ENCODE results near the gene CYP21A2.
"Not testable (repeated sequence)": the region's sequence is repeated elsewhere in the genome, so short reads cannot be mapped to it uniquely, and the experiment has no call there.

Gene CYP21A2

DNA sequence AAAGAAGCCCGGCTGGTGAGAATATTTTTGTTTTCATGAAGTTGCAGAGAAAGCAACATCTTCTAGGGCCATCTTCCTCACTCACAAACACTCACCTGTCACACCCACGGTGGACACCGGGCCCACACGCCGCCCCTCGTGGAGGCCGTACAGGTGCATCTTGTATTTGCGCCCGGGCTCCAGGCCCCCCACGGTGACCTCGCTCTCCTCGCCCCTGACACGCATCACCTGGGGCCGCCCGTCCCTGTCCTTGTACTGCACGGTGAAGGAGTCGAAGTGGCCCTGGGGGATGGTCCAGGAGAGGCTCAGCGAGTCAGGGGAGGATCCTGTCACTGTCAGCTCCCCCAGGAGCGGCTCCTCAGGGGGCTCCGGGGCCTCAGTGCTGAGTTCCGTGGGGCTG lies 17.5 kb downstream of the CYP21A2 start:
- not testable (repeated sequence) for DNase-seq

DNA sequence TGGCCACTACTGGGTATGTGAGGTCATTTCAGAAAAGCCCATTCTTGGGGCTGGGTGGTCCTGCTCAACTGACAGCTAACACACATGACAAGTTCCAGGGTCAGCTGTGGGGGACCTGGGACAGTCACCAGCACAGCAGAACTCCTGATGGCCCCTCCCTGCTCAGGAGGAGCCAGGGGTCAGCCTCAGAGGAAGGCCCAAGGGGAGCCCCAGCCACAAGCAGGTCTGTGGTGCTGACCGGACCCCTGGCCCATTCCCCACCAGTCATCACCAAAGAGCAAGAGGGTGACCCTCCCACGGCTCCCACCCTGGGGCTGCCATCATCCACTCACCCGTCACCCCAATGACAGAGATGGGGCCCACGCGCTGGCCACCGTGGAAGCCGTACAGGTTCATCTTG lies 18.0 kb downstream of the CYP21A2 start:
- DNase-seq = no peak

DNA sequence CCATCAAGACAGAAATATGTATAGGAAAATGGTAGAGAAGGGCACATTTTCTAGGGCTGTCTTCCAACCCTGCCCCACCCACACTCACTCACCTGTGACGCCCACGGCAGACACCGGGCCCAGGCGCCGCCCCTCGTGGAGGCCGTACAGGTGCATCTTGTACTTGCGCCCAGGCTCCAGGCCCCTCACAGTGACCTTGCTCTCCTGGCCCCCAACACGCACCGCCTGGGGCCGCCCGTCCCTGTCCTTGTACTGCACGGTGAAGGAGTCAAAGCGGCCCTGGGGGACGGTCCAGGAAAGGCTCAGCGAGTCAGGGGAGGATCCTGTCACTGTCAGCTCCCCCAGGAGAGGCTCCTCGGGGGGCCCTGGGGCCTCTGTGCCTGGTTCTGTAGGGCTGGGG lies 19.8 kb downstream of the CYP21A2 start:
- DNase-seq = no peak

DNA sequence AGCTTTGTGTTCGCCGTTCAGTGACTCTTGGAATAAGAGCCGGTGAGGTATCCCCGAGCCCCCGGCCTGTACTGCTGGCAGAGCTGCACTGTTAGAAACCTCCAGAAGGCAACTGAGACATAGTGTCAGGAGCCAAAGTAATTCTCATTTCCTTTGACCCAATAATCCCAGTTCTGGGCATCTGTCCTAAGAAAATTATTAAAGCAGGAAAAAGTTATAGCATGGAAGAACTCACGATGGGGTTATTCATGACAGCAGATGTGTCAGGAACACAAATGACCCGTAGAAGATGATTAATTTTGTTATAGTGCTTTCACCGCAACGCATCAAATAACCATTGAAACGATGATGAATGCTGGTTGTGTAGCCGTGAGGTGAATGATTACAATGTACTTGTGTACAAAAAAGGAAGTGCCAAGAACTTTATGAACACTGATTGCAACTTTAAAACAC lies 20.3 kb downstream of the CYP21A2 start:
- DNase-seq = no peak

DNA sequence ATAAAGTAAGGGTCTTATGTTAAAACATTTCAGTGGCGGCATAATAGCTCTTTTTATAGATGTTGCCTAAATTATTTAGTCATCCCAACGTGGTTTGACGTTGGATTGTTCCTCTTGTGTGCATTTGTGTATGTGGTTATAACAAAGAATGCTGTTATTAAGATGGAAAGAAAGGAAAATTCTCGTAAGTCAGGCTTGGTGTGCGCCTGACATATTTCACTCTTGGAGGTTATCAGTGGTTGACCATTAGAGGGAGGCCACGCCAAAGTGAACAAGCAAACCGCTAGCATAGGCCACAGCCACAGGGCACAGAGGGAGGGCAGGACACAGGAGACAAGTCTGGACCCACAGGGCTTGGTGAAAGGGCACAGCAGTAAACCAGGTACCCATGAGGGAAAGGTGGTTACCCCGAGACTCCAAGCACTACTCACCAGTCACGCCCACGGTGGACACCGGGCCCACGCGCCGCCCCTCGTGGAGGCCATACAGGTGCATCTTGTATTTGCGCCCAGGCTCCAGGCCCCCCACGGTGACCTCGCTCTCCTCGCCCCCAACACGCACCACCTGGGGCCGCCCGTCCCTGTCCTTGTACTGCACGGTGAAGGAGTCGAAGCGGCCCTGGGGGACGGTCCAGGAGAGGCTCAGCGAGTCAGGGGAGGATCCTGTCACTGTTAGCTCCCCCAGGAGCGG lies 22.9 kb downstream of the CYP21A2 start:
- DNase-seq = no peak

DNA sequence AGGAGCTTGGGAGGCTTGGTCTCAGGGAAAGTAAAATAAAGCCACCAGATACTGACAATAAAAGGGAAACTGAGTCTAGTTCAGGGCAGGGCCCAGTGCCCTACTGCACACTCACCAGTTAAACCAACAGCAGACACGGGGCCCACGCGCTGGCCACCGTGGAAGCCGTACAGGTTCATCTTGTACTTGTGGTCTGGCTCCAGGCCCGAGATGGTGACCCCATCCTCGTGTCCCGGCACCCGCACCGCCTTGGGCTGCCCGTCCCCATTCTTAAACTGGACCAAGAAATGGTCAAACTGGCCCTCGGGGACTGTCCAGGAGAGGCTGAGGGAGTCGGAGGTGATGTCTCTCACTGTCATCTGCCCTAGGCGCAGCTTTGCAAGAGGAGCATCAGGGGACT lies 26.5 kb downstream of the CYP21A2 start:
- no peak for DNase-seq

DNA sequence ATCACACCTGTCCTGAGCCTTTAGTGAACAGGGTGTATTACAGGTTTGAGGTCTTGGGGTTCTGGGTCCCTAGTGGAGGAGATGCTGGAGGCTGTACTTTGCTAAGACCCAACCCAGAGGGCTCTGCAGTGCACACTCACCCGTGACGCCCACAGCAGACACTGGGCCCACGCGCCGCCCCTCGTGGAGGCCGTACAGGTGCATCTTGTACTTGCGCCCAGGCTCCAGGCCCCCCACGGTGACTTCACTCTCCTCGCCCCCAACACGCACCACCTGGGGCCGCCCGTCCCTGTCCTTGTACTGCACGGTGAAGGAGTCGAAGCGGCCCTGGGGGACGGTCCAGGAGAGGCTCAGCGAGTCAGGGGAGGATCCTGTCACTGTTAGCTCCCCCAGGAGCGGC lies 29.3 kb downstream of the CYP21A2 start:
- not testable (repeated sequence) for DNase-seq

DNA sequence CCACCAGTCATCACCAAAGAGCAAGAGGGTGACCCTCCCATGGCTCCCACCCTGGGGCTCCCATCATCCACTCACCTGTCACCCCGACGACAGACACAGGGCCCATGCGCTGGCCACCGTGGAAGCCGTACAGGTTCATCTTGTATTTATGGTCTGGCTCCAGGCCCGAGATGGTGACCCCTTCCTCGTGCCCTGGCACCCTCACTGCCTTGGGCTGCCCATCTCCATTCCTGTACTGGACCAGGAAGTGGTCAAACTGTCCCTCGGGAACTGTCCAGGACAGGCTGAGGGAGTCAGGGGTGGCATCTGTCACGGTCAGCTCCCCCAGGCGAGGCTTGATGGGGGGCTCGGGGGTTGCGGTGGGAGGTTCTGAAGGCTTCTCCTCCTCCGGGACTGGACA lies 30.1 kb downstream of the CYP21A2 start:
- not testable (repeated sequence) for DNase-seq

DNA sequence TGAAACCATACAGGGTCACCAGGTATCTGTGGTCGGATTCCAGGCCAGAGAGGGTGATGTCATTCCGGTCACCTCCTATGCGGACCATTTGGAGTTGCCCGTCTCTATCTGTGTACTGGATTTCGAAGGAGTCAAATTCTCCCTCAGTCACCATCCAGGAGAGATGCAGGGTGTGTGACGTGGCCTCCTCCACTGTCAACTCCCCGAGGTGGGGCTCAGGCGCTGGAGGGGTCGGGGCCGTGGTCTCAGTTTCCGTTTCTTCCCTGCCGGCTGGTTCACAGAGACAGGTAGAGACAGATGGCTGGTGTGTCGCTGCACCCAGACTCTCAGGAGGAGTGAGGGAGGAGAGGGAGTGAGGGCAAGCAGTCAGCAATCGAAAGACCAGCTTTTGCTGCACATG lies 30.7 kb downstream of the CYP21A2 start:
- no peak for DNase-seq

DNA sequence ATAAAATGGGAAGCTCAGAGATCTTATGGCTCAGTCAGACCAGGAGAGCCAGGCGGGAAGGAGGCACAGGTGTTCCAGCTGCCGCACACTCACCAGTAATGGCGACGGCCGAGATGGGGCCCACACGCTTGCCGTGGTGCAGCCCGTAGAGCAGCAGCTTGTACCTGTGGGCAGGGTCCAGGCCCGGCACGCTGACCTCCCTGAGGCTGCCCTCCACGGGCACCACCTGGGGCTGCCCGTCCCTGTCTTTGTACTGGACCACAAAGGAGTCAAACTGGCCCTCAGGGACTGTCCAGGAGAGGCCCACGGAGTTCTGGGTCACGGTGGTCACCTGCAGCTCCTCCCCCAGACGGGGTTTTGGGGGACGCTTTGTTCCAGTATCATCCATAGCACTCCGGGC lies 31.2 kb downstream of the CYP21A2 start:
- no peak for DNase-seq

DNA sequence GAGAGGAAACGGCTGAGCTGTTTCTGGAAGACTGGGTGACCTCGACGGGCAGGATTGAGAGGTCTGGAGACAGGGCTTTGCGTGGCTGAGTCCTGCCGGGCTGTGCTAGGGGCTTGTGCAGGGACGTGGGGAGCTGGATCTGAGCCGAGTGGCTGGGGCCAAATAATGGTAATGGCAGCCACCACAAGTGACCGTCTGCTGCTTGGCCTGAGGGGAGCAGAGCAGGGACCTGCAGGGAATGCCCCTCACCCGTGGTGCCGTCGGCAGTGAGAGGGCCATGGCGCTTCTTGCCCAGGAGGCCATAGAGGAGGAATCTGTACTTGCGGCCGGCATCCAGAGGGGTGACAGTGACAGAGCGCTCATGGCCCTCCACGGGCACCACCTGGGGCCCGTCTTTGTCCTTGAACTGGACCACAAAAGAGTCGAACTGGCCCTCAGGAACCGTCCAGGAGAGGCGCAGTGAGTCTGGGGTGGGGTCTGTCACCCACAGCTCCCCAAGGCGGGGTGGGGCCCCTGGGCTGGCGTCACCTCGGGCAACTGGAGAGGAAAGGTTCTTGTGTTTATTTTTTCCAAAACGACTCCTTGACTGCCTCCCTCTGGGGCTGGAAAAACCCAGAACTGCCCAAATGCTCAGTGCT lies 31.8 kb downstream of the CYP21A2 start:
- DNase-seq = no peak

DNA sequence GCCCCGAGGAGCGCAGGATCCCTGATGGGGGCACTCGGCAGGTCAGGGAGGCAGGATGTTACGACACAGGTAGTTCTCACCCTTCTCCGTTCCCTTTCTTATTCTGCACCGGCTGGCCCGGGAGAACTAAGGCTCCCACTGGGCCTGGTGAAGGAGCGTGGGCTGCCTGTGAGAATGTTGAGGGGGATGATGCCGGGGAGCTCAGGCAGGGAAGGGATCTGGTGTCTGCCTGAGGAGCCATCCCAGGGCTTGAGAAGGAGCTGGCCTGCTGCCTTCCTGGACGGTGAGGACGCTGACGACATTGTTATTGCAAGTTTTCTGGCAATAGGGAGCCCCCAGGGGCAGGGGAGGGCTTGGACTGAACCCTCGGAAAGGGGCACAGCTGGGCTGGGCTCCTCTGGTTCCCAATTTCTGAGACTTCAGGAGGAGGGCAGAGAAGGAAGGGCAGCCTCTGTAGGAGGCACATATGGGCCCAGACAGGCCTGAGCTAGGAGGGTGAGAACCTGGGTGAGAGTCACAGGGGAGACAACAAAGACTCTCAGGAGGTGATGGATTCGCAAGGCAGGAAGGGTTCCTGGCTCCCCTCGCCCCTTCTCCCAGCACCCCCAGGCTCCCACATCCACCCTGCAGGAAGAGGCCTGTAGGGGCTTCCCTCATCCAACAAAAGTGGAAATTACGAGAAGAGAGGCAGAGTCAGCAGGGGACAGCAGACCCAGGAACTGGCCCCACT lies 32.8 kb downstream of the CYP21A2 start:
- no peak for DNase-seq

DNA sequence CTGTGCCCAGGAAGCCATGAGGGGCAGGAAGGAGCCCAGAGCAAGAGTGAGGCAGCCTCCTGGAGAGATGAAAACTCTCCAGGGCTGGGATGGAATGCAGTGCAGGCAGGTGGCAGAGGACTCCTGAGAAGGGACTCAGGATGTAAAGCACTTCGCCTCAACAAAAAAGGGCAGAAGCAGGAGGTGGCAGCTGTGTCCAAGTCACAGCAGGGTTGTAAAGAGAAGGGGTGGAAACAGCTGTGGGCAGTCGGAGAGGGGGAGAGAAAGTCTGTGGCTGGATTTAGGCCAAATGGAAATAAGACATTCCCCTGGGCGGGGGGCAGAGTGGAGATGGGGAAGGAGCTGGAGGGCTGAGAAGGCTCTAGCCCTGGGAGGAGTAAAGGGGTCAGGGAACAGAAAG lies 34.9 kb downstream of the CYP21A2 start:
- DNase-seq = no peak

DNA sequence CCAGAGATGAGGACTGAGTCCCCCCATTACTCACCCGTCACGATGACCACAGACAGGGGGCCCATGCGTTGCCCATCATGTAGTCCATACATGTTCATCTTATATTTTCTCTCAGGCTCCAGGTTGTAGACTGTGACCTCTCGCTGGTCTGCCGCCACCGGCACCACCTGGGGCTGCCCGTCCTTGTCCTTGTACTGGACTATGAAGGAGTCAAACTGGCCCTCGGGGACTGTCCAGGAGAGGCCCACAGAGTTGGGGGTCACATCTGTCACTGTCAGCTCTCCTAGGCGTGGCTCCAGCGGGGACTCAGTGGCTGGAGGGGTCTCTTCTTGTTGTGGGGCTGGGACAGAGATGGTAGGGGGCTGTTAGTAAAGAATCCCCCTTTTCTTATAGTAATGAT lies 35.4 kb downstream of the CYP21A2 start:
- no peak for DNase-seq

DNA sequence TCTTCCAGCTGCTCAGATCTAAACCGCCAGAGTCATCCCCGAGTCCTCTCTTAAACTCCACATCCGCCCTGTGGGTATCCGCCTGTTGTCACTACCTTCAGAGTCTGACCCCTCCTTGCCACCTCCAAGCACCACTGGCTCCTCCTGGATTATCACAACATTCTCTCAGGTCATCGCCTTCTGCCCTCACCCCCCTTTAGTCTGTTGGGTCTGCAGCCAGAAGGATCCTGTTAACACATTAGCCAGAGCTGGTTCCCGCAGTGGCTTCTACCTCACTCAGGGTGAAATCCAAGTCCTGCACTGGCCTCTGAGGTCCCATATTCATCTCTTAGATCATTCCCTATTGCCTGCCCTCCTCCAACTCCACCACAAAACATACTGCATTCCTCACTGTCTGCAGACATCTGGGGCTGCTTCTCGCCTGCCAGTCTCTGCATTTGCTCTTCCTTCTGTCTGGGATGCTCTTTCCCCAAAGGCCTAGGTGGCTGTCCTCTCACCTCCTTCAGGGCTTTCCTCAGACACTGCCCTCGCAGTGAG lies 36.8 kb downstream of the CYP21A2 start:
- DNase-seq = no peak

DNA sequence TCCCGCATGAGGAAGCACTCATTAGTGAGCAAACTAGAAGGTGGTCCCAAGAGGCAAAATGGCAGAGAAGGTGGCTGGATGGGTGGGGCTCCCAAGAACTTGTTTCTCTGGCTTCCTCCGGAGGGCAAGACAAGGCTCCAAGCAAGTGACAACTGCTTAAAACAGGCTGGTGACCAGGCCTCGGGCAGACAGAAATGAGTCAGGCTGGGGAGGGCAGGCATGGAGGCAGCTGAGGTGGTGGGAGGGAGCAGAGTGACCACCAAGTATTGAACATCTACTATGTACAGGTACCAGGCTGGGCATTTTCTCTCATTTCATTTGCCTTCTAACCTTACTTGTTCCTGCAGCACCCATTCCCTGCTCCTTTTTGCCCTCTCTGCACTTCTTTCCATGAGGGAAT lies 37.6 kb downstream of the CYP21A2 start:
- no peak for DNase-seq

DNA sequence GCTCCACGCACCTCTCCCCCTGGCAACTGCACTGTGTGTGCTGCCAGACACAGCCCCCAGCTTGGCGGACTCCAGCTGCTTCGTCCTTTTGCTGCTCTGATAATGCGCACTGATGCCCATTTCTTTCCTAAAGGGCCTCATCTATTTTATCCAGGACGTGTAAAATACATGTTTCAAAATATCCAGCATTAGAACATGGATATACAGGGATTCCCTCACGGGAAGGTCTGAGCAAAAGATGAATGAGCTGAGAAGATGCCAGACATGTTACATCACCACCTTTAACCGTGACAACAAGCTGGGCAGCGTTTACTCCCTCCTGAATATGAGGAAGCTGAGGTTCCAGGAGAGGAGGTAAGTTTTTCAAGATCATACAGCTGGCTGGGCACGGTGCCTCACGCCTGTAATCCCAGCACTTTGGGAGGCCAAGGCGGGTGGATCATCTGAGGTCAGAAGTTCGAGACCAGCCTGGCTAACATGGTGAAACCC lies 38.1 kb downstream of the CYP21A2 start:
- DNase-seq = no peak

DNA sequence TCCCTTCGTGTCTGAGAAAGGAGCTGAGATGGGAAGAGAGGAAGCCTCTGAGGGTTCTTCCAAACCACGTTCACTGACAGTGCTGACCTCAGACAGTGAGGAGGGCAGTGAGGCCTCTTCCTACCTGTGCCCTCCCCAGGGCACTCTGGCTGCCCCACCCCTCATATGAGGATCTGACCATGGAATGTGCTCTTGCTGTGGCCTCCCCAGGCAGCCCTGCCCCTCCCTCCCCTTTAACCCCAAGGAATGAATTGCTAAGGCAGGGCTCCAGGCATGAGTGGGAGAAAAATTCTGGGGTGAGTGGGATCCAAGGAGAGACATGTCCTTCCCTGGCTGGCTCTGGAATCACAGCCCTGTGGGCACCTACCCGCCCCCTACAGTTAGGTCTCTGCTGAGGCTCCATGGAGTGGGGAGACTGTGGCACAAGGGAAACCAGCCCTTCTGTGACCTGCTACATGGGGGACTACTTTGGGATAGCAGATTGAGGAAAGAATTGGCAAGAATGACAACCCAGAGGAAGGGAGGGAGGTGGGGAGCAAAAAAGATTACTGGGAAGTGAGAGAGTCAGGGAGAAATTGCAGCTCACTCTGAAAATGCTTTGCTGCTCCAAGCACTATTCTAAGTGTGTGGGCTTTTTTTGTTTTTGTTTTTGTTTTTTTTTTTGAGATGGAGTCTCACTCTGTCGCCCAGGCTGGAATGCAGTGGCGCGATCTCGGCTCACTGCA lies 41.5 kb downstream of the CYP21A2 start:
- no peak for DNase-seq

DNA sequence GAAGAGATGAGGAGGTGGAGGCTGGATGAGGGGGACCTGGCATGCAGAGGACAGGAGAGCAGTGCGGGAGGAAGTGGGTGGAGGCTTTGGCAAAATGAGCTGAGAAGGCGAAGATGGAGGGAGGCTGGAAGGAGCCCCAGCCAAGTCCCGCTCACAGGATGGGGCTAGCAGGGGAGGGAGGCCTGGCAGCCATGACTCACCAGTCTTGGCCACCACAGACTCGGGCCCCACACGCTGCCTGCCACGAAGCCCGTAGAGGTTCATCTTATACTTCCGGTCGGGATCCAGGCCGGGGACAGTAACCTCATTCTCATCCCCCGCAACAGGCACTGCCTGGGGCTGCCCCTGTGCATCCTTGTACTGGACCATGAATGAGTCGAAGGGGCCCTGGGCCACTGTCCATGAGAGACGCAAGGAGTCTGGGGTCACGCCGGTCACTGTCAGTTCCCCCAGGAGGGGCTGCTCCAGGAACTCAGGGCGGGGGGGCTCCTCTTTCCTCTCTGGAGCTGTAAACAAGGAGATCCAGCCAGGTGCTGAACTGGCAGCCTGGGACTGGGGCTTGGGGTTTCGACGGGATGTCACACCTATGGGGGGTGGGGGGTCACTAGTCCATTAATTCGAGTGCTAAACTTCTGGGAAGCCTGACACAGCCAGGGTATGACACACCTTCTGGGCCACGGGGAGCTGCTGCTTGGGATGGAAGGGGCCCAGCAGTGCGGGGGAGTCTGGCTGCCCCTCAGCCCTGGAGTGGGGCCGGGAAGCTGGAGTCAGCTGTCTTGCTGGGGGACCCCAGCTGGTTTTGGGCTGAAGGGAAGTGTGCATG lies 43.2 kb downstream of the CYP21A2 start:
- no peak for DNase-seq

DNA sequence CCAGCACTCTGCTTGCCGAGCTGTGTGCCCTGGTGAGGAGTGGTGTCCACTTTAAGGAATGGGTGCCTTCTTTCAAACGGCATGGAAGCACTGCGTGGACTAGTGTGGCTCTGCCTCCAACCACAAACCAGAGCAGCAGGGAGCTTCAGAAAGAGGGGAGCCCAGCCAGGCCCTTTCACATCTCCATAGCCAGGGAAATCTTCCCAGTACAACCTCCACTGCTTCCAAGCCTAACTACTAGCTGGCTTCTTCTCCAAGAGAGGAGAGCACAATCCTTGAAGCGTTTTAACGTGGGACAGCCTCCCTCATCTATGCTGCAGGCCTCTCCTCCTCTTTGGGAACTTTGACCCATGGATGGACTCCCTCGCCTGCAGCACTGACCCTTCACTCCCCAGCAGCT lies 44.3 kb downstream of the CYP21A2 start:
- no peak for DNase-seq

DNA sequence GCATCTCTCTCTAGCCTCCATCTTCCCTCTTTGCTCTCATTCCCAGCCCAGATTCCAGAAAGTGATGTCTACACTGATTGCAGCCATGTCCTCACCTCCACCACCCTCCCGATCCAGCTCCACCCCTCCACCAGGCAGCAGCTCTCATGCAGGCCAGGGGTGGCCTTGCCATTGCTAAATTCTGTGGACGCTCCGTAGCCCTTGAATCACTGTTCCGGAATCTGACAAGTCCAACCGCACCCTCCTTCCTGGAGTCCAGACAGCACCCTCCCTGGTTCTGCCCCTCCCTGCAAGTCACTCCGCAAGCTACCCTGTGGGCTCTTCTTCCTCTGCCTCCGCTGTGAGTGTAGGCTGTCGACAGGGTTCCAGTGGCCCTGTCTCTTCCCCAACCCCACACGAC lies 44.7 kb downstream of the CYP21A2 start:
- DNase-seq = no peak

Measured in stimulated activated CD4-positive, alpha-beta T cell treated with anti-CD3 and anti-CD28 coated beads, Interleukin-15, amount 100 ng/mL, for 24 hours (primary cell).